Right ventricle myocardium superior (tissue), 1 donor: Measurements from ENCODE around the gene HDAC5. TPM values are rescaled to one million over a fixed set of nuclear protein-coding genes. Genes with fewer than 3 reads are reported as not detected.
"Not testable (repeated sequence)": the region's sequence is repeated elsewhere in the genome, so short reads cannot be mapped to it uniquely, and the experiment has no call there.

Source experiments
- ATAC-seq: fragments of 200-7000 bp; cut with Tn5 transposase; one replicate; pipeline ENCODE4 v1.9.1; 2020; ENCODE audit warnings: mild to moderate bottlenecking; ENCODE audit not compliant: poor library complexity
- DNase-seq: peaks from one replicate; pipeline ENCODE4 v3.0.0-alpha.2; 2020
- intact Hi-C: fragments of 100-400 bp; cut with DNase I; formaldehyde crosslinking; loops from one replicate; pipeline ENCODE4 v1.11.2; 2022
- total RNA-seq: library from RNA; stranded (reverse); fragmentation: NEBNext Ultra II Directional; extraction: Animal tissue kit (Norgen Biotek cat#: 25700); gene quantifications from one replicate; pipeline ENCODE4 v1.2.1, GENCODE V29; 2021
- donor health status: DM: no; HTN: yes; CAD: no; lungs with severe emphysema.

The HDAC5 gene
- total RNA-seq, 1 donor from 2014 or later = 67.7 TPM

GRCh38 chr17:44137891-44138709 lies 14.7 kb upstream of the HDAC5 start:
- ATAC-seq (peak; percentile 59), DNase-seq (peak; percentile 76)
- intact Hi-C loops = no loop called here

- DNase-seq (no peak), ATAC-seq (no peak)
- intact Hi-C loops = no loop called here
Observed at GRCh38 chr17:44134752-44135568, 11.5 kb upstream of the HDAC5 start.

- intact Hi-C loops = no loop called here
- DNase-seq (no peak), ATAC-seq (no peak)
Observed at GRCh38 chr17:44133918-44134476, 10.6 kb upstream of the HDAC5 start.

GRCh38 chr17:44132275-44132821 lies 8.9 kb upstream of the HDAC5 start:
- DNase-seq (no peak), ATAC-seq (no peak)
- intact Hi-C loops = no loop called here

GRCh38 chr17:44131372-44131771 lies 7.9 kb upstream of the HDAC5 start:
- intact Hi-C loops, DNase-seq: not testable (repeated sequence)

GRCh38 chr17:44130693-44131349 lies 7.4 kb upstream of the HDAC5 start:
- intact Hi-C loops = no loop called here
- no peak for ATAC-seq
- DNase-seq = no peak

More at GRCh38 chr17:44131372-44131771, 7.9 kb upstream of the HDAC5 start:
- ATAC-seq = not testable (repeated sequence)

- ATAC-seq = no peak
- intact Hi-C loops = loop anchor here (10.0 kb wide), 1 partner anchor 56 kb away; the partner anchor contains the start of gene TMUB2
- DNase-seq = no peak
Observed at GRCh38 chr17:44128383-44128782, 4.9 kb upstream of the HDAC5 start.

GRCh38 chr17:44124118-44124438 lies 637 bp upstream of the HDAC5 start:
- no peak for ATAC-seq
- intact Hi-C loops = loop anchor here (10.0 kb wide), 1 partner anchor 61 kb away; the partner anchor contains the start of gene TMUB2
- DNase-seq = no peak

GRCh38 chr17:44122816-44123355 lies 555 bp downstream of the HDAC5 start:
- ATAC-seq (no peak), DNase-seq (no peak)
- intact Hi-C loops = loop anchor here (10.0 kb wide), 1 partner anchor 62 kb away; the partner anchor contains the start of gene TMUB2

GRCh38 chr17:44121997-44122815 lies 1.2 kb downstream of the HDAC5 start:
- intact Hi-C loops = loop anchor here (10.0 kb wide), 1 partner anchor 63 kb away; the partner anchor contains the start of gene TMUB2
- no peak for DNase-seq
- ATAC-seq = no peak

- ATAC-seq (no peak), DNase-seq (no peak)
- intact Hi-C loops = loop anchor here (10.0 kb wide), 1 partner anchor 64 kb away; the partner anchor contains the start of gene TMUB2
Observed at GRCh38 chr17:44120851-44121605, 2.4 kb downstream of the HDAC5 start.

GRCh38 chr17:44120281-44120680 lies 3.2 kb downstream of the HDAC5 start:
- intact Hi-C loops = loop anchor here (10.0 kb wide), 1 partner anchor 65 kb away; the partner anchor contains the start of gene TMUB2
- ATAC-seq = not testable (repeated sequence)

GRCh38 chr17:44119798-44120197 lies 3.6 kb downstream of the HDAC5 start:
- intact Hi-C loops = loop anchor here (10.0 kb wide), 1 partner anchor 65 kb away; the partner anchor contains the start of gene TMUB2
- ATAC-seq (no peak), DNase-seq (no peak)

More at GRCh38 chr17:44120281-44120680, 3.2 kb downstream of the HDAC5 start:
- not testable (repeated sequence) for DNase-seq

GRCh38 chr17:44119062-44119461 lies 4.4 kb downstream of the HDAC5 start:
- no peak for ATAC-seq
- intact Hi-C loops = no loop called here

GRCh38 chr17:44118427-44119050 lies 4.9 kb downstream of the HDAC5 start:
- intact Hi-C loops = no loop called here
- ATAC-seq = no peak
- no peak for DNase-seq

More at GRCh38 chr17:44119062-44119461, 4.4 kb downstream of the HDAC5 start:
- no peak for DNase-seq

GRCh38 chr17:44117351-44117750 lies 6.1 kb downstream of the HDAC5 start:
- DNase-seq (no peak), ATAC-seq (no peak)
- intact Hi-C loops = no loop called here
